Measurements from ENCODE around the gene ADK.
A peak's percentile ranks its signal among the peaks of the same experiment; 100 is the strongest.
"Not testable (repeated sequence)": the region's sequence is repeated elsewhere in the genome, so short reads cannot be mapped to it uniquely, and the experiment has no call there.

ADK gene

GRCh38 chr10:74419958-74420375 lies 268.9 kb downstream of the ADK start:
- no peak for DNase-seq (ENCODE audit: low read depth in 2 of 2)

GRCh38 chr10:74424565-74424964 lies 273.5 kb downstream of the ADK start:
- no peak for DNase-seq (ENCODE audit: low read depth in 2 of 2)

- DNase-seq (ENCODE audit: low read depth in 2 of 2): no peak
Measured at GRCh38 chr10:74425456-74426001, 274.5 kb downstream of the ADK start.

GRCh38 chr10:74431816-74432215 lies 280.8 kb downstream of the ADK start:
- DNase-seq (ENCODE audit: low read depth in 2 of 2): no peak

GRCh38 chr10:74432841-74433594 lies 282.0 kb downstream of the ADK start:
- peak; percentile 43 to 60 for DNase-seq (ENCODE audit: low read depth in 2 of 2)

DNA sequence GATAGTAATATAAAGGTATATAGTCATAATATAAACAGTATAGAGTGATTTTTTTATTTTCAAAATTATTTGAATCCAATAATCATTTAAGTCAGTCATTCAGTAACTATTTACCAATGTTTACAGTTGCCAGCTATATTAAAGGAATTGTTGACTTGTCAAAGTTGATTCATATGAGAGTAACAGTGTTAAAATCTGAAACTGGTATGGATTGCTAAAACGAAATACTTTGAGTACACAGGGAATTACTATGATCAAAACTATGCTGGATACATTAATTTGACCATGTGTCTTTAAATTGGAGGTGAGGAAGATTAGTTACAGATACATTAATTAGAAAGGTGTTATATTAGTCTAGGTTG lies 282.6 kb downstream of the ADK start:
- DNase-seq (ENCODE audit: low read depth in 2 of 2): no peak

GRCh38 chr10:74433993-74434392 lies 283.0 kb downstream of the ADK start:
- DNase-seq (ENCODE audit: low read depth in 2 of 2): peak in 1 of 2 experiments; percentile 12

GRCh38 chr10:74434547-74434946 lies 283.5 kb downstream of the ADK start:
- DNase-seq (ENCODE audit: low read depth in 2 of 2): no peak

DNA sequence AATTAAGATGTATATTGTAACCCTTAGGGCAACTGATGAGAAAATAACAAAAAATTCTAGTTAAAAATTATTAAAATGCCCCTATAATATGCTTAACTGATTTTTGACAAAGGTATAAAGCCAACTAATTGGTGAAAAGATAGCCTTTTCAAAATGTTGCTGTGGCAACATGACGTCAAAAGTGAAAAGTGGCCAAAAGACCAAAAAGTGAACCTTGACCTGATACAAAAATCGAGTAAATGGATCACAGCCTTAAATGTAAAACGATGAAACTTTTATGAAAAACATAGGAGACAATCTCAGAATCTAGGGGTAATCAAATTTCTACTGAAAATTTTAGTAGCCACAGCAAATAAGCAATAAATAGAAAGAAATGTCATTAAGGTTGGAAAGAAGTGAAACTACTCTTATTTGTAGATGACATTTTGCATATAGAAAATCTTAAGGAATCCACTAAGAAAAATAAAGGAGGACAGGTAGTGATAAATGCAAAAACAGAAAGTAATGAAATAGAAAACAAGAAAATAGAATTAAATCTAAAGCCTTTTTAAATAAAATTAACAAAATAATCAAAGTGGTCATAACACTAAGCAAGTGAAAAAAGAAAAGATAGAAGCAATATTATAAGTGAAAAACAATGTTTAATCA lies 285.6 kb downstream of the ADK start:
- no peak for DNase-seq (ENCODE audit: low read depth in 2 of 2)

DNA sequence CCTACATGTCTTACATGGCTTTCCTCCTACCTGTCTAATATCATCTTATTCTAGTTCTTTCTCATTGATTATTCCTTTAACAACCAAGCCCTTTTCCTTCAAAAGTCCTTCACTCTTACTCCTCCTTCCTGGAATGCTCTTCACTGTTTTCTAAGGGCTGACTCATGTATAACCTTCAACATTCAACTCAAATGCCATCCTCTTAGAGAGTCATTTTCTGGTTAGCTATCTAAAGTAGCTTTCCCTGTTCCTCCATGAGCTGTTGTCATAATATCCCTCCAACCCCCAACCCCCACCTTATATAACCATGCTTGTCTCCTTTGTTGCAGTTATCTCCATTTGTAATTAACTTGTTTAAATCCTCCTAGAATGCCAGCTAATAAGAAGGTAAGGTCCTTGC lies 286.8 kb downstream of the ADK start:
- peak in 1 of 2 experiments; percentile 9 for DNase-seq (ENCODE audit: low read depth in 2 of 2)

GRCh38 chr10:74439213-74439612 lies 288.2 kb downstream of the ADK start:
- no peak for DNase-seq (ENCODE audit: low read depth in 2 of 2)

- no peak for DNase-seq (ENCODE audit: low read depth in 2 of 2)
Measured at GRCh38 chr10:74445493-74445892, 294.5 kb downstream of the ADK start.

DNA sequence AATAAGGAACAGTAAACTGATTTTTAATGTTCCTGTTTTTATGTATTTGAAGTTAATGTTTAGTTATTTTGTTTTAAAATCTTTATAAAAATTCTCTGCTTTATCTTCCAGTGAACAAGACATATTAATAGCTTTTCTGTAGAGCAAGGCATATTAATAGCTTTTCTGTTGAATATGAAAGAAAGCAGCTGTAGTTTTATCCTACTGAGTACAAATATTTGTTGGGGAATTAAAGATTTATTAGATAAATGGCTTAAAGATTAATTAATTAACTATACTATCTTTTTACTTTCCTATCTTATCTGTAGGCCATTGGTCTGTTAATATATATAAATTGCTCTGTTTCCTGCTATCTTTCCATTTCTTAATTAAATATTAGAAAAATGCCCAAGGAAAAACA lies 299.6 kb downstream of the ADK start:
- no peak for DNase-seq (ENCODE audit: low read depth in 2 of 2)

GRCh38 chr10:74451127-74451829 lies 300.3 kb downstream of the ADK start:
- DNase-seq (ENCODE audit: low read depth in 2 of 2): no peak

DNA sequence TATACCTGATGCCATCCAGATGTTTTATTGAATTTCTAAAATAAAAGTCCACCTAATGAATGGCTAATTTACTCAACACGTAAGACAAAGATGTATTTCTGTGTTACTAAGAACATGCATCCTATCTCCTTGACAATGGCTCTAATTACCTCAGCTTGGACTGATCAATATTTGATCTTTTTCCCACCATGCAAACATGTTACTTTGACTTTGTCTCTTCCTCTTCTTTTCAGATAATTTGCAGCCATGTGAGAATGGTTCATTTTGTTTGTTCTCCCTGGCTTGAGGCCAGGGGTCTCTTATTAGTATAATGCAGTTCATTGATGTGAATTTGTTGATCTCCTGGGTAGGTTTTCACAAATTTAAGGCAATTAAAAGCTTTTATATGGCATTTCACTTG lies 302.1 kb downstream of the ADK start:
- DNase-seq (ENCODE audit: low read depth in 2 of 2): no peak

DNA sequence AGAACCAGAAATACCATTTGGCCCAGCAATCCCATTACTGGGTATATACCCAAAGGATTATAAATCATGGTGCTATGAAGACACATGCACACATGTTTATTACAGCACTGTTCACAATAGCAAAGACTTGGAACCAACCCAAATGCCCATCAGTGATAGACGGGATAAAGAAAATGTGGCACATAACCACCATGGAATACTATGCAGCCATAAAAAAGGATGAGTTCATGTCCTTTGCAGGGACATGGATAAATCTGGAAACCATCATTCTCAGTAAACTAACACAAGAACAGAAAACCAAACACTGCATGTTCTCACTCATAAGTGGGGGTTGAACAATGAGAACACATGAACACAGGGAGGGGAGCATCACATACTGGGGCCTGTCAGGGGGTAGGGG lies 306.5 kb downstream of the ADK start:
- not testable (repeated sequence) for DNase-seq (ENCODE audit: low read depth in 2 of 2)

GRCh38 chr10:74460812-74461211 lies 309.8 kb downstream of the ADK start:
- no peak for DNase-seq (ENCODE audit: low read depth in 2 of 2)

DNA sequence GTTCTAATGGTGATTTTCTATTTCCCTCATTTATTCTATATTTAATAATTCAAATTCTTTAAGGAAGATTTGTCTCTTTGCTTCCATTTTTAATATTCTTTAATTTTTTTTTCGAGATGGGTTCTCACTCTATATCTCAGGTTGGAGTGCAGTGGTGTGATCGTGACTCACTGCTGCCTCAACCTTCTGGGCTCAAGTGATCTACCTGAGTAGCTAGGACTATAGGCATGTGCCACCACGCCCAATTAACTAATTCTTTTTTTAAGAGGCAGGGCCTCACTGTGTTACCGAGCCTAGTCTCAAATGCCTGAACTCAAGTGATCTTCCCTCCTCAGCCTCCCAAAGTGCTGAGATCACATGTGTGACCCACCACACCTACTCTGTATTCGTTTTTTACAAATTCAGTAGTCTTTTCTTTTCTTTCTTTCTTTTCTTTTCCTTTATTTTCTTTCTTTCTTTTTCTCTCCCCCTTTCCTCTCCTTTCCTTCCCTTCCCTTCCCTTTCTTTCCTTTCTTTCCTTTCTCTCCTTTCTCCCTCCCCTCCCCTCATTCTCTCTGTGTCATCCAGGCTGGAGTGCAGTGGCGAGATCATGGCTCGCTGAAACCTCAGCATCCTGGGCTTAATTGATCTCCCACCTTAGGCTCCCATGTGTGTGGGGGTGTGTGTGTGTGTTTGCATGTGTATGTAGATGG lies 323.1 kb downstream of the ADK start:
- no peak for DNase-seq (ENCODE audit: low read depth in 2 of 2)

GRCh38 chr10:74476162-74476706 lies 325.2 kb downstream of the ADK start:
- DNase-seq (ENCODE audit: low read depth in 2 of 2): not testable (repeated sequence)

GRCh38 chr10:74480778-74481177 lies 329.8 kb downstream of the ADK start:
- DNase-seq (ENCODE audit: low read depth in 2 of 2): no peak

- no peak for DNase-seq (ENCODE audit: low read depth in 2 of 2)
Measured at GRCh38 chr10:74483356-74483755, 332.3 kb downstream of the ADK start.

DNA sequence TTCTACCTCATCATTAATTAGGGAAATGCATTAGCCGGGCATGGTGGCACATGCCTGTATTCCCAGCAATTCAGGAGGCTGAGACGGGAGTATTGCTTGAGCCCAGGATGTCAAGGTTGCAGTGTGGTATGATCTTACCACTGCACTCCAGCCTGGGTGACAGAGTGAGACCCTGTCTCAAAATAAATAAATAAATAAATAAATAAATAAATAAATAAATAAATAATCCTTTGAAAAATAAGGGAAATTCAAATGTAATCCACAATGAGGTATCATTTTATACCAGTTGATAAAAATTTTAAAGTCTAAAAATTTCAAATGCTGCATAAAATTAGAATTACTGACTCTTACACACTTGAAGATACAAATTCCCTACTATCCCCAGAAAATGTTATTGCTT lies 334.3 kb downstream of the ADK start:
- DNase-seq (ENCODE audit: low read depth in 2 of 2): no peak
